GM12878 (cell line): ENCODE data around the gene PROX1.

ENCODE experiments used
- CHD1 ChIP-seq: IDR thresholded peaks from 2 replicates; pipeline ENCODE4 v1.6.1; 2012; ENCODE audit warnings: low read depth, low read length, improper control_type of control experiment
- TF ChIP-seq, protein P1 (sequence below), 3 experiments: IDR thresholded peaks in 2 of 3; conservative IDR thresholded peaks in 1 of 3; 2 replicates each; pipeline ENCODE4 v1.5.1; 2011; ENCODE audit warnings: low read depth in 3 of 3, low read length in 3 of 3, mild to moderate bottlenecking in 3 of 3, control low read depth in 2 of 3, moderate library complexity in 2 of 3, inconsistent platforms in 1 of 3, mixed read lengths in 1 of 3; ENCODE audit not compliant: control insufficient read depth in 2 of 3, insufficient read depth in 1 of 3; ENCODE audit errors: extremely low read depth in 1 of 3

DNA sequence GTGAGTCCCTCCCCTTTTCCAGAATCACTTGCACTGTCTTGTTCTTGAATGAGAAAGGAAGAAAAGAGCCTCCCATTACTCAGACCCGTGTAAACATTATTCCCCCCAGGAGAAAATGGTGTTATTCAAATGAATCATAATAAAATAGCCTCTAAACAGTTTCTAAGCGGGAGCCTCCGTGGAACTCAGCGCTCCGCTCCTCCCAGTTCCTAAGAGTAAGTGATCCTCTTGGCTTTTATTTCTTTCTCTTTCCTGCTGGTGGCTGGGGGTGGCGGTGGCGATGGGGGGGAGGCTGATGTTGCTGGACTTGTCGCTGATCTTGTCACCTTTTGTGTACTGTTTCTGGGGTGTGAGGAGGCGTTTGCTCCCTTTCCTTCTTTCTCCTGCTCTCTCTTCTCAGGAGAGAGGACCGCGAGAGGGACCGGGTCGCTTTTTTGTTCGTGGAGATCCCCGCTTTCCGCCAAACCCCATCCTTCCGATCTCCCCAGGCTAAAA is 781 bp downstream of the PROX1 start:
- TF ChIP-seq, protein P1, sequence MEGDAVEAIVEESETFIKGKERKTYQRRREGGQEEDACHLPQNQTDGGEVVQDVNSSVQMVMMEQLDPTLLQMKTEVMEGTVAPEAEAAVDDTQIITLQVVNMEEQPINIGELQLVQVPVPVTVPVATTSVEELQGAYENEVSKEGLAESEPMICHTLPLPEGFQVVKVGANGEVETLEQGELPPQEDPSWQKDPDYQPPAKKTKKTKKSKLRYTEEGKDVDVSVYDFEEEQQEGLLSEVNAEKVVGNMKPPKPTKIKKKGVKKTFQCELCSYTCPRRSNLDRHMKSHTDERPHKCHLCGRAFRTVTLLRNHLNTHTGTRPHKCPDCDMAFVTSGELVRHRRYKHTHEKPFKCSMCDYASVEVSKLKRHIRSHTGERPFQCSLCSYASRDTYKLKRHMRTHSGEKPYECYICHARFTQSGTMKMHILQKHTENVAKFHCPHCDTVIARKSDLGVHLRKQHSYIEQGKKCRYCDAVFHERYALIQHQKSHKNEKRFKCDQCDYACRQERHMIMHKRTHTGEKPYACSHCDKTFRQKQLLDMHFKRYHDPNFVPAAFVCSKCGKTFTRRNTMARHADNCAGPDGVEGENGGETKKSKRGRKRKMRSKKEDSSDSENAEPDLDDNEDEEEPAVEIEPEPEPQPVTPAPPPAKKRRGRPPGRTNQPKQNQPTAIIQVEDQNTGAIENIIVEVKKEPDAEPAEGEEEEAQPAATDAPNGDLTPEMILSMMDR (IDR thresholded peaks at IDR 0.05 in 2 of 3, conservative IDR thresholded peaks at IDR 0.05 in 1 of 3; ENCODE audit: control insufficient read depth in 2 of 3, extremely low read depth in 1 of 3, insufficient read depth in 1 of 3, low read depth in 3 of 3, low read length in 3 of 3), result no peak
- TF ChIP-seq CHD1, result no peak
